WTC11 (cell line): ENCODE results near the gene DCT. TPM values are rescaled to one million over a fixed set of nuclear protein-coding genes. Genes with fewer than 3 reads are reported as not detected.
A peak's percentile ranks its signal among the peaks of the same experiment; 100 is the strongest.

Source experiments
- ATAC-seq: fragments of 200-7000 bp; cut with Tn5 transposase; 2 replicates; pipeline ENCODE4 v1.10.0; 2021; ENCODE audit warnings: mild to moderate bottlenecking, moderate library complexity
- CTCF ChIA-PET: fragments of 300-600 bp; sonication (Branson Sonifier 250); formaldehyde crosslinking; loops from one replicate; lab custom pipeline; 2021; ENCODE audit warnings: antibody characterized with exemption; lab: Charles Lee
- POLR2A ChIA-PET: fragments of 350-600 bp; sonication (Branson Sonifier 250); formaldehyde crosslinking; loops from one replicate; lab custom pipeline; 2021; ENCODE audit warnings: antibody characterized with exemption; lab: Charles Lee
- DNase-seq: peaks from one replicate; pipeline ENCODE4 v3.0.0; 2021; ENCODE audit warnings: low spot score
- H3K27ac Mint-ChIP-seq: 2 replicates; pipeline ENCODE4 v1.8.0; 2021; ENCODE audit warnings: mixed read lengths
- H3K27me3 Mint-ChIP-seq: 2 replicates; pipeline ENCODE4 v1.8.0; 2021; ENCODE audit warnings: low read depth, mild to moderate bottlenecking, moderate library complexity, mixed read lengths
- H3K36me3 Mint-ChIP-seq: 2 replicates; pipeline ENCODE4 v1.8.0; 2021; ENCODE audit warnings: mixed read lengths
- H3K4me1 Mint-ChIP-seq: 2 replicates; pipeline ENCODE4 v1.8.0; 2022; ENCODE audit warnings: mixed read lengths
- H3K4me3 Mint-ChIP-seq: 2 replicates; pipeline ENCODE4 v1.8.0; 2021; ENCODE audit warnings: mild to moderate bottlenecking, moderate library complexity, mixed read lengths
- H3K9me3 Mint-ChIP-seq: 2 replicates; pipeline ENCODE4 v1.8.0; 2021; ENCODE audit warnings: mixed read lengths
- ATF1 ChIP-seq: sonication (generic); formaldehyde crosslinking; IDR thresholded peaks from 2 replicates; pipeline ENCODE4 v1.8.1; 2023; ENCODE audit warnings: mild to moderate bottlenecking, moderate library complexity, missing genetic modification reagents
- ESRRA ChIP-seq: sonication (generic); formaldehyde crosslinking; IDR thresholded peaks from 2 replicates; pipeline ENCODE4 v1.8.1; 2022; ENCODE audit warnings: mild to moderate bottlenecking, missing genetic modification reagents, borderline replicate concordance
- ETV6 ChIP-seq: sonication (generic); formaldehyde crosslinking; IDR thresholded peaks from 2 replicates; pipeline ENCODE4 v1.8.1; 2022; ENCODE audit warnings: mild to moderate bottlenecking, missing genetic modification reagents
- GABPB1 ChIP-seq: sonication (generic); formaldehyde crosslinking; IDR thresholded peaks from 2 replicates; pipeline ENCODE4 v1.8.1; 2023; ENCODE audit warnings: mild to moderate bottlenecking, missing genetic modification reagents
- JAZF1 ChIP-seq: fragments of 250-450 bp; sonication (Bioruptor Pico); IDR thresholded peaks from 2 replicates; pipeline ENCODE4 v1.9.0; 2021; ENCODE audit warnings: moderate library complexity, mild to moderate bottlenecking, inconsistent platforms
- KAT7 ChIP-seq: sonication (generic); formaldehyde crosslinking; IDR thresholded peaks from 2 replicates; pipeline ENCODE4 v1.8.1; 2023; ENCODE audit warnings: missing genetic modification reagents, mild to moderate bottlenecking, borderline replicate concordance
- MYBL2 ChIP-seq: sonication (generic); formaldehyde crosslinking; IDR thresholded peaks from 2 replicates; pipeline ENCODE4 v1.8.1; 2023; ENCODE audit warnings: mild to moderate bottlenecking, moderate library complexity, missing genetic modification reagents
- PRRX2 ChIP-seq: fragments of 250-450 bp; sonication (Bioruptor Pico); IDR thresholded peaks from 2 replicates; pipeline ENCODE4 v1.8.0; 2021; ENCODE audit warnings: mild to moderate bottlenecking
- TEAD1 ChIP-seq: sonication (generic); formaldehyde crosslinking; IDR thresholded peaks from 2 replicates; pipeline ENCODE4 v1.8.0; 2022; ENCODE audit warnings: mild to moderate bottlenecking, missing genetic modification reagents
- USF1 ChIP-seq: sonication (generic); formaldehyde crosslinking; IDR thresholded peaks from 2 replicates; pipeline ENCODE4 v1.8.0; 2022; ENCODE audit warnings: mild to moderate bottlenecking, missing genetic modification reagents
- total RNA-seq: library from RNA; stranded (reverse); gene quantifications from 3 replicates; pipeline ENCODE4 v1.2.3, GENCODE V29; 2021
- TF ChIP-seq, protein P1 (sequence below): fragments of 250-450 bp; sonication (Bioruptor Pico); IDR thresholded peaks from 2 replicates; pipeline ENCODE4 v1.9.0; 2021; ENCODE audit warnings: mild to moderate bottlenecking, borderline replicate concordance
- TF ChIP-seq, protein P2 (sequence below): sonication (generic); formaldehyde crosslinking; IDR thresholded peaks from 2 replicates; pipeline ENCODE4 v1.8.1; 2023; ENCODE audit warnings: mild to moderate bottlenecking, missing genetic modification reagents, moderate library complexity
- TF ChIP-seq, protein P3 (sequence below): sonication (generic); formaldehyde crosslinking; IDR thresholded peaks from 2 replicates; pipeline ENCODE4 v1.8.0; 2022; ENCODE audit warnings: mild to moderate bottlenecking, missing genetic modification reagents
- TF ChIP-seq, protein P4 (sequence below): sonication (generic); formaldehyde crosslinking; IDR thresholded peaks from 2 replicates; pipeline ENCODE4 v1.8.1; 2023; ENCODE audit warnings: mild to moderate bottlenecking, missing genetic modification reagents, moderate library complexity

Gene DCT
- total RNA-seq, 1 experiment from 2014 or later, result not detected

- Mint-ChIP-seq H3K36me3 (no peaks in the 10 kb centered on the region), H3K4me3 (no peak overlapping the region), H3K27me3 (no peaks in the 10 kb centered on the region; the same call in 1 of the 2 replicates), H3K4me1 (peaks cover 7% of the 10 kb centered on the region), H3K9me3 (peaks cover 10% of the 10 kb centered on the region), H3K27ac (no peak overlapping the region)
- CTCF ChIA-PET, result no interaction called here
- TF ChIP-seq, protein P1, sequence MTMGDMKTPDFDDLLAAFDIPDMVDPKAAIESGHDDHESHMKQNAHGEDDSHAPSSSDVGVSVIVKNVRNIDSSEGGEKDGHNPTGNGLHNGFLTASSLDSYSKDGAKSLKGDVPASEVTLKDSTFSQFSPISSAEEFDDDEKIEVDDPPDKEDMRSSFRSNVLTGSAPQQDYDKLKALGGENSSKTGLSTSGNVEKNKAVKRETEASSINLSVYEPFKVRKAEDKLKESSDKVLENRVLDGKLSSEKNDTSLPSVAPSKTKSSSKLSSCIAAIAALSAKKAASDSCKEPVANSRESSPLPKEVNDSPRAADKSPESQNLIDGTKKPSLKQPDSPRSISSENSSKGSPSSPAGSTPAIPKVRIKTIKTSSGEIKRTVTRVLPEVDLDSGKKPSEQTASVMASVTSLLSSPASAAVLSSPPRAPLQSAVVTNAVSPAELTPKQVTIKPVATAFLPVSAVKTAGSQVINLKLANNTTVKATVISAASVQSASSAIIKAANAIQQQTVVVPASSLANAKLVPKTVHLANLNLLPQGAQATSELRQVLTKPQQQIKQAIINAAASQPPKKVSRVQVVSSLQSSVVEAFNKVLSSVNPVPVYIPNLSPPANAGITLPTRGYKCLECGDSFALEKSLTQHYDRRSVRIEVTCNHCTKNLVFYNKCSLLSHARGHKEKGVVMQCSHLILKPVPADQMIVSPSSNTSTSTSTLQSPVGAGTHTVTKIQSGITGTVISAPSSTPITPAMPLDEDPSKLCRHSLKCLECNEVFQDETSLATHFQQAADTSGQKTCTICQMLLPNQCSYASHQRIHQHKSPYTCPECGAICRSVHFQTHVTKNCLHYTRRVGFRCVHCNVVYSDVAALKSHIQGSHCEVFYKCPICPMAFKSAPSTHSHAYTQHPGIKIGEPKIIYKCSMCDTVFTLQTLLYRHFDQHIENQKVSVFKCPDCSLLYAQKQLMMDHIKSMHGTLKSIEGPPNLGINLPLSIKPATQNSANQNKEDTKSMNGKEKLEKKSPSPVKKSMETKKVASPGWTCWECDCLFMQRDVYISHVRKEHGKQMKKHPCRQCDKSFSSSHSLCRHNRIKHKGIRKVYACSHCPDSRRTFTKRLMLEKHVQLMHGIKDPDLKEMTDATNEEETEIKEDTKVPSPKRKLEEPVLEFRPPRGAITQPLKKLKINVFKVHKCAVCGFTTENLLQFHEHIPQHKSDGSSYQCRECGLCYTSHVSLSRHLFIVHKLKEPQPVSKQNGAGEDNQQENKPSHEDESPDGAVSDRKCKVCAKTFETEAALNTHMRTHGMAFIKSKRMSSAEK (CRISPR knock-in tag), result no peak
- TF ChIP-seq KAT7 (CRISPR knock-in tag) (no peak), ESRRA (no peak), PRRX2 (CRISPR knock-in tag) (no peak), TEAD1 (CRISPR knock-in tag) (no peak), ETV6 (CRISPR knock-in tag) (no peak)
- ATAC-seq (0 out of 2 replicates have a peak, but pooled peaks have one; percentile 24), DNase-seq (no peak)
- POLR2A ChIA-PET, result no interaction called here
Observed at GRCh38 chr13:94513026-94513425, 33.5 kb upstream of the DCT start.

DNA sequence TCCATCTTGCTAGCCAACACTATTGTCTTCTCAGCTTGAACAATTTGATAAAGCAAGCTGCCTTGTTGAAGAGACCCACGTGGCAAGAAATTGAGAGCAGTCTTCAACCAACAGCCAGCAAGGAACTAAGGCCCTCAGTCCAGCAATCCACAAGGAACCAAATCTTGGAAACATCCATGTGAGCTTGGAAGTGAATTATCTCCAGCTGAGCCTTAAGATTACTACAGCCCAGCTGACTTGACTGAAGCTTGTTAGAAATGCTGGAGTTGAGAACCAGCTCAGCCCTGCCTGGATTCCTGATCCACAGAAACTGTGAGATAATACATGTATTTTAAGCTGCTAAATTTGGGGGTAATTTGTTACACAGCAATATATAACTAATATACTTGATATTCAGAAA lies 26.2 kb upstream of the DCT start:
- POLR2A ChIA-PET, result no interaction called here
- Mint-ChIP-seq H3K36me3 (no peaks in the 10 kb centered on the region), H3K4me3 (no peak overlapping the region), H3K4me1 (no peaks in the 10 kb centered on the region), H3K27me3 (peaks cover 2% of the 10 kb centered on the region), H3K9me3 (no peaks in the 10 kb centered on the region), H3K27ac (no peak overlapping the region)
- no peak for ATAC-seq
- CTCF ChIA-PET, result no interaction called here
- TF ChIP-seq JAZF1 (CRISPR knock-in tag), result no peak
- TF ChIP-seq, protein P2, sequence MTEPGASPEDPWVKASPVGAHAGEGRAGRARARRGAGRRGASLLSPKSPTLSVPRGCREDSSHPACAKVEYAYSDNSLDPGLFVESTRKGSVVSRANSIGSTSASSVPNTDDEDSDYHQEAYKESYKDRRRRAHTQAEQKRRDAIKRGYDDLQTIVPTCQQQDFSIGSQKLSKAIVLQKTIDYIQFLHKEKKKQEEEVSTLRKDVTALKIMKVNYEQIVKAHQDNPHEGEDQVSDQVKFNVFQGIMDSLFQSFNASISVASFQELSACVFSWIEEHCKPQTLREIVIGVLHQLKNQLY (CRISPR knock-in tag), result no peak
- TF ChIP-seq, protein P3, sequence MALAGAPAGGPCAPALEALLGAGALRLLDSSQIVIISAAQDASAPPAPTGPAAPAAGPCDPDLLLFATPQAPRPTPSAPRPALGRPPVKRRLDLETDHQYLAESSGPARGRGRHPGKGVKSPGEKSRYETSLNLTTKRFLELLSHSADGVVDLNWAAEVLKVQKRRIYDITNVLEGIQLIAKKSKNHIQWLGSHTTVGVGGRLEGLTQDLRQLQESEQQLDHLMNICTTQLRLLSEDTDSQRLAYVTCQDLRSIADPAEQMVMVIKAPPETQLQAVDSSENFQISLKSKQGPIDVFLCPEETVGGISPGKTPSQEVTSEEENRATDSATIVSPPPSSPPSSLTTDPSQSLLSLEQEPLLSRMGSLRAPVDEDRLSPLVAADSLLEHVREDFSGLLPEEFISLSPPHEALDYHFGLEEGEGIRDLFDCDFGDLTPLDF (CRISPR knock-in tag), result no peak
- TF ChIP-seq ATF1 (CRISPR knock-in tag), result no peak
- TF ChIP-seq USF1, result no peak
- TF ChIP-seq MYBL2 (CRISPR knock-in tag), result no peak
- TF ChIP-seq GABPB1 (CRISPR knock-in tag), result no peak
- TF ChIP-seq, protein P4, sequence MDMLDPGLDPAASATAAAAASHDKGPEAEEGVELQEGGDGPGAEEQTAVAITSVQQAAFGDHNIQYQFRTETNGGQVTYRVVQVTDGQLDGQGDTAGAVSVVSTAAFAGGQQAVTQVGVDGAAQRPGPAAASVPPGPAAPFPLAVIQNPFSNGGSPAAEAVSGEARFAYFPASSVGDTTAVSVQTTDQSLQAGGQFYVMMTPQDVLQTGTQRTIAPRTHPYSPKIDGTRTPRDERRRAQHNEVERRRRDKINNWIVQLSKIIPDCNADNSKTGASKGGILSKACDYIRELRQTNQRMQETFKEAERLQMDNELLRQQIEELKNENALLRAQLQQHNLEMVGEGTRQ, result no peak
- TF ChIP-seq, protein P1 (CRISPR knock-in tag), result no peak
- no peak for DNase-seq
